OCI-LY1 (cell line): ENCODE data around the gene CDK2.

Source experiments
- H2AFZ ChIP-seq: fragments of 200-600 bp; sonication (generic), shearing (Covaris generic); 2 replicates; pipeline ENCODE4 v1.6.0; 2014; ENCODE audit warnings: antibody characterized with exemption, mild to moderate bottlenecking, low read length
- H3F3A ChIP-seq: fragments of 200-600 bp; sonication (generic), shearing (Covaris generic); 2 replicates; pipeline ENCODE4 v1.6.0; 2014; ENCODE audit warnings: mild to moderate bottlenecking, antibody characterized with exemption, low read length, moderate library complexity; ENCODE audit not compliant: insufficient read depth
- H3K27ac ChIP-seq: fragments of 200-600 bp; sonication (generic); 2 replicates; pipeline ENCODE4 v1.5.1; 2014; ENCODE audit warnings: low read length, mixed run types, mild to moderate bottlenecking, low read depth; ENCODE audit not compliant: poor library complexity, severe bottlenecking
- H3K27me3 ChIP-seq: fragments of 200-600 bp; sonication (generic); 2 replicates; pipeline ENCODE4 v1.6.0; 2014; ENCODE audit warnings: antibody characterized with exemption, mild to moderate bottlenecking, low read length, moderate library complexity; ENCODE audit not compliant: insufficient read depth
- H3K36me3 ChIP-seq: fragments of 200-600 bp; sonication (generic); 2 replicates; pipeline ENCODE4 v1.6.1; 2014; ENCODE audit warnings: mild to moderate bottlenecking, antibody characterized with exemption, low read length, moderate library complexity, mixed read lengths; ENCODE audit not compliant: insufficient read depth
- H3K4me1 ChIP-seq: fragments of 200-600 bp; sonication (generic); 2 replicates; pipeline ENCODE4 v1.5.1; 2014; ENCODE audit warnings: mild to moderate bottlenecking, low read length, moderate library complexity; ENCODE audit not compliant: insufficient read depth, severe bottlenecking
- H3K4me2 ChIP-seq: fragments of 200-600 bp; sonication (generic), shearing (Covaris generic); 2 replicates; pipeline ENCODE4 v1.6.1; 2014; ENCODE audit warnings: low read length
- H3K4me3 ChIP-seq: fragments of 200-600 bp; sonication (generic); 2 replicates; pipeline ENCODE4 v1.5.1; 2014; ENCODE audit warnings: low read length, low read depth, mild to moderate bottlenecking, mixed read lengths; ENCODE audit not compliant: poor library complexity, severe bottlenecking
- H3K79me2 ChIP-seq: fragments of 200-600 bp; shearing (Covaris generic); 2 replicates; pipeline ENCODE4 v1.6.1; 2016; ENCODE audit warnings: mixed run types, low read length, mixed read lengths; ENCODE audit not compliant: insufficient read depth
- H3K9ac ChIP-seq: fragments of 200-600 bp; sonication (generic), shearing (Covaris generic); 2 replicates; pipeline ENCODE4 v1.6.1; 2014; ENCODE audit warnings: mild to moderate bottlenecking, low read length, mixed read lengths
- H3K9me2 ChIP-seq: fragments of 200-600 bp; sonication (generic), shearing (Covaris generic); 2 replicates; pipeline ENCODE4 v1.6.1; 2014; ENCODE audit warnings: low read depth, mild to moderate bottlenecking, low read length, mixed read lengths
- H3K9me3 ChIP-seq: fragments of 200-600 bp; shearing (Covaris generic); 2 replicates; pipeline ENCODE4 v1.6.1; 2014; ENCODE audit warnings: low read length, mixed read lengths
- H4K20me1 ChIP-seq: fragments of 200-600 bp; sonication (generic), shearing (Covaris generic); 2 replicates; pipeline ENCODE4 v1.6.0; 2016; ENCODE audit warnings: mild to moderate bottlenecking, low read length; ENCODE audit not compliant: insufficient read depth
- EZH2 ChIP-seq: fragments of 200-600 bp; sonication (generic), shearing (Covaris generic); IDR thresholded peaks from 2 replicates; pipeline ENCODE4 v1.8.0; 2017; ENCODE audit warnings: borderline replicate concordance, mixed run types, mild to moderate bottlenecking, antibody characterized with exemption, low read length, moderate library complexity, mixed read lengths
- TF ChIP-seq, protein P1 (sequence below): fragments of 200-600 bp; sonication (generic), shearing (Covaris generic); IDR thresholded peaks from 2 replicates; pipeline ENCODE4 v1.5.1; 2017; ENCODE audit warnings: mild to moderate bottlenecking, antibody characterized with exemption, low read length, moderate library complexity, mixed read lengths

The CDK2 gene

DNA sequence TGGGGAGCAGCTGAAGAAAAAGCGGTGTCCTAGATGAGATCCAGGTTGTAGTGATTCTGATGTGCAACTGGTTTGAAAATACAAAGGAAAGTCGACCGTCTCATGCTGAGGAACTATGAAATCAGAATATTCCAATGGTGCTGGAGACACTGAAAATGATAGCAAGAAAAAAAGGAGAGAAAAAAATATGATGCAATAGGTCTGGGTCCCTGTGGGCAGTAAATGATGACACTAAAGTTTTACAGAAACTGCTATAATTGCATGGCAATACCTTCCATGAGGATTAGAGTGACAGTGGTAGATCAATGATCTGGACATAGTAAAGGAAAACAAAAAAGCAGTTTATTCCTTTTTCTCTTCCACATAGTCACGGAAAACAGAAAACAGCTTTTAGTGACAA is 41.3 kb upstream of the CDK2 start:
- Histone ChIP-seq H2AFZ (no peak overlapping the region), H3K4me1 (peaks cover 58% of the 10 kb centered on the region), H3K79me2 (peaks cover 66% of the 10 kb centered on the region), H4K20me1 (no peaks in the 10 kb centered on the region), H3F3A (peaks cover 6% of the 10 kb centered on the region), H3K27me3 (no peaks in the 10 kb centered on the region), H3K36me3 (peaks cover 58% of the 10 kb centered on the region), H3K9me3 (no peaks in the 10 kb centered on the region), H3K4me3 (peak overlapping the region; percentile 76), H3K4me2 (peak overlapping the region; percentile 87), H3K27ac (peak overlapping the region; percentile 100), H3K9me2 (no peaks in the 10 kb centered on the region), H3K9ac (peak overlapping the region; percentile 91)
- TF ChIP-seq EZH2, result no peak
- TF ChIP-seq, protein P1, sequence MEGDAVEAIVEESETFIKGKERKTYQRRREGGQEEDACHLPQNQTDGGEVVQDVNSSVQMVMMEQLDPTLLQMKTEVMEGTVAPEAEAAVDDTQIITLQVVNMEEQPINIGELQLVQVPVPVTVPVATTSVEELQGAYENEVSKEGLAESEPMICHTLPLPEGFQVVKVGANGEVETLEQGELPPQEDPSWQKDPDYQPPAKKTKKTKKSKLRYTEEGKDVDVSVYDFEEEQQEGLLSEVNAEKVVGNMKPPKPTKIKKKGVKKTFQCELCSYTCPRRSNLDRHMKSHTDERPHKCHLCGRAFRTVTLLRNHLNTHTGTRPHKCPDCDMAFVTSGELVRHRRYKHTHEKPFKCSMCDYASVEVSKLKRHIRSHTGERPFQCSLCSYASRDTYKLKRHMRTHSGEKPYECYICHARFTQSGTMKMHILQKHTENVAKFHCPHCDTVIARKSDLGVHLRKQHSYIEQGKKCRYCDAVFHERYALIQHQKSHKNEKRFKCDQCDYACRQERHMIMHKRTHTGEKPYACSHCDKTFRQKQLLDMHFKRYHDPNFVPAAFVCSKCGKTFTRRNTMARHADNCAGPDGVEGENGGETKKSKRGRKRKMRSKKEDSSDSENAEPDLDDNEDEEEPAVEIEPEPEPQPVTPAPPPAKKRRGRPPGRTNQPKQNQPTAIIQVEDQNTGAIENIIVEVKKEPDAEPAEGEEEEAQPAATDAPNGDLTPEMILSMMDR, result no peak

GRCh38 chr12:55925870-55926737 is 40.5 kb upstream of the CDK2 start:
- H4K20me1 ChIP-seq, result no peaks in the 10 kb centered on the region
- H3K27ac ChIP-seq, result peak overlapping the region; percentile 100
- H3K36me3 ChIP-seq, result peaks cover 50% of the 10 kb centered on the region
- H3K4me3 ChIP-seq, result peak overlapping the region; percentile 76
- no peaks in the 10 kb centered on the region for H3K9me3 ChIP-seq
- H2AFZ ChIP-seq, result no peak overlapping the region
- peaks cover 65% of the 10 kb centered on the region for H3K4me1 ChIP-seq
- H3K9me2 ChIP-seq, result no peaks in the 10 kb centered on the region
- H3K9ac ChIP-seq, result peak overlapping the region; percentile 91
- H3K27me3 ChIP-seq, result no peaks in the 10 kb centered on the region
- peak overlapping the region; percentile 87 for H3K4me2 ChIP-seq
- H3F3A ChIP-seq, result peaks cover 6% of the 10 kb centered on the region
- H3K79me2 ChIP-seq, result peaks cover 59% of the 10 kb centered on the region
- TF ChIP-seq EZH2, result no peak
- TF ChIP-seq, protein P1, result no peak

GRCh38 chr12:55926738-55927587 is 39.7 kb upstream of the CDK2 start:
- H3K4me1 ChIP-seq, result peaks cover 61% of the 10 kb centered on the region
- peak overlapping the region; percentile 100 for H3K27ac ChIP-seq
- TF ChIP-seq, protein P1, result peak; percentile 94
- no peak for TF ChIP-seq EZH2
- peaks cover 42% of the 10 kb centered on the region for H3K36me3 ChIP-seq
- H4K20me1 ChIP-seq, result no peaks in the 10 kb centered on the region
- no peaks in the 10 kb centered on the region for H3K27me3 ChIP-seq
- H3K4me2 ChIP-seq, result peak overlapping the region; percentile 87
- H3K4me3 ChIP-seq, result peak overlapping the region; percentile 76
- no peak overlapping the region for H2AFZ ChIP-seq
- H3K79me2 ChIP-seq, result peaks cover 55% of the 10 kb centered on the region
- H3F3A ChIP-seq, result peaks cover 6% of the 10 kb centered on the region
- H3K9me2 ChIP-seq, result no peaks in the 10 kb centered on the region
- peak overlapping the region; percentile 91 for H3K9ac ChIP-seq
- no peaks in the 10 kb centered on the region for H3K9me3 ChIP-seq
